HCT116 (cell line): ENCODE data around the gene SLC22A15. TPM values are rescaled to one million over a fixed set of nuclear protein-coding genes. Genes with fewer than 3 reads are reported as not detected.

Source experiments
- ATAC-seq: fragments of 200-7000 bp; cut with Tn5 transposase; 2 replicates; pipeline ENCODE4 v1.9.1; 2020; ENCODE audit warnings: mild to moderate bottlenecking, moderate library complexity
- BruUV-seq: library from RNA; stranded (reverse); fragments of 400-500 nt; replicated peaks from 2 replicates; lab custom pipeline; 2021; lab: Mats Ljungman, UMichigan
- CTCF ChIA-PET: fragments of 300-600 bp; sonication (Branson Sonifier 250); formaldehyde crosslinking; loops from one replicate; lab custom pipeline; 2021; ENCODE audit warnings: antibody characterized with exemption; lab: Charles Lee
- POLR2A ChIA-PET: fragments of 300-600, 350-600 bp; sonication (Branson Sonifier 250); formaldehyde crosslinking; loops from one replicate; lab custom pipeline; 2021; ENCODE audit warnings: antibody characterized with exemption; lab: Charles Lee
- RAD21 ChIA-PET, 2 experiments: fragments of 300-600 bp; sonication (Branson Sonifier 250); formaldehyde crosslinking; loops; one replicate each; lab custom pipeline; 2023; ENCODE audit warnings: low total read pairs in 2 of 2; ENCODE audit not compliant: uncharacterized antibody in 2 of 2, unreplicated experiment in 2 of 2, low non-redundant PET in 1 of 2; lab: Charles Lee
- DNase-seq: peaks from one replicate; pipeline ENCODE4 v3.0.0-alpha.2; 2010; ENCODE audit warnings: low read depth, low spot score
- H2AFZ ChIP-seq: fragments of 200-600 bp; shearing (Covaris generic), sonication (generic); 2 replicates; pipeline ENCODE4 v1.6.1; 2017; ENCODE audit warnings: low read depth, mixed run types, mixed read lengths, antibody characterized with exemption, low read length; ENCODE audit not compliant: poor library complexity, severe bottlenecking
- H3K27ac ChIP-seq: 2 replicates; pipeline ENCODE4 v1.5.1; 2012; ENCODE audit warnings: low read depth, low read length
- H3K27me3 ChIP-seq: fragments of 200-600 bp; sonication (generic); 2 replicates; pipeline ENCODE4 v1.6.1; 2016; ENCODE audit warnings: mixed run types, low read length, mixed read lengths; ENCODE audit not compliant: insufficient read depth
- H3K36me3 ChIP-seq, 2 experiments: fragments of 200-500 bp in 1 of 2; fragments of 200-600 bp in 1 of 2; sonication (Bioruptor generic) in 1 of 2; sonication (generic) in 1 of 2; 2 replicates each; pipeline versions ENCODE4 v1.5.1 to v1.6.1; 2014 to 2016; ENCODE audit warnings: low read length in 2 of 2, inconsistent platforms in 1 of 2, mixed read lengths in 1 of 2, mixed run types in 1 of 2; ENCODE audit not compliant: insufficient read depth in 2 of 2, control insufficient read depth in 1 of 2
- H3K4me1 ChIP-seq, 2 experiments: fragments of 200-600 bp in 1 of 2; sonication (generic) in 1 of 2; 2 replicates each; pipeline versions ENCODE4 v1.5.1 to v1.6.1; 2012 to 2017; ENCODE audit warnings: low read length in 2 of 2, inconsistent platforms in 1 of 2, mild to moderate bottlenecking in 1 of 2, mixed read lengths in 1 of 2, mixed run types in 1 of 2, moderate library complexity in 1 of 2; ENCODE audit not compliant: insufficient read depth in 2 of 2, control insufficient read depth in 1 of 2
- H3K4me2 ChIP-seq: fragments of 200-600 bp; sonication (generic); 2 replicates; pipeline ENCODE4 v1.6.1; 2017; ENCODE audit warnings: mixed run types, low read length, mixed read lengths
- H3K4me3 ChIP-seq, 2 experiments: fragments of 200-600 bp in 1 of 2; sonication (generic) in 1 of 2; replicated peaks in 1 of 2; 2 replicates each; pipeline ENCODE4 v1.5.1; 2011 to 2016; ENCODE audit warnings: low read length in 2 of 2, control low read depth in 1 of 2, low read depth in 1 of 2, mild to moderate bottlenecking in 1 of 2, mixed read lengths in 1 of 2, mixed run types in 1 of 2
- H3K79me2 ChIP-seq: fragments of 200-600 bp; sonication (generic); 2 replicates; pipeline ENCODE4 v1.6.1; 2017; ENCODE audit warnings: mild to moderate bottlenecking, mixed run types, low read length, moderate library complexity, mixed read lengths; ENCODE audit not compliant: insufficient read depth
- H3K9ac ChIP-seq: fragments of 200-600 bp; sonication (generic); 2 replicates; pipeline ENCODE4 v1.6.1; 2016; ENCODE audit warnings: low read length, mixed read lengths
- H3K9me2 ChIP-seq: fragments of 200-600 bp; sonication (generic), shearing (Covaris generic); 2 replicates; pipeline ENCODE4 v1.6.1; 2017; ENCODE audit warnings: mixed run types, mild to moderate bottlenecking, moderate library complexity; ENCODE audit not compliant: insufficient read depth
- H3K9me3 ChIP-seq, 2 experiments: fragments of 200-500 bp in 1 of 2; fragments of 200-600 bp in 1 of 2; sonication (Bioruptor generic) in 1 of 2; sonication (generic) in 1 of 2; 2 replicates each; pipeline ENCODE4 v1.6.1; 2014 to 2017; ENCODE audit warnings: low read length in 2 of 2, mixed read lengths in 2 of 2, inconsistent platforms in 1 of 2, low read depth in 1 of 2, mild to moderate bottlenecking in 1 of 2, mixed run types in 1 of 2, moderate library complexity in 1 of 2; ENCODE audit not compliant: control insufficient read depth in 1 of 2, insufficient read depth in 1 of 2
- H4K20me1 ChIP-seq: fragments of 200-600 bp; sonication (generic), shearing (Covaris generic); 2 replicates; pipeline ENCODE4 v1.6.1; 2017; ENCODE audit warnings: mixed run types, mild to moderate bottlenecking, moderate library complexity; ENCODE audit not compliant: insufficient read depth
- CEBPB ChIP-seq: IDR thresholded peaks from 2 replicates; pipeline ENCODE4 v1.6.1; 2012; ENCODE audit warnings: low read depth
- ELF1 ChIP-seq: IDR thresholded peaks from 2 replicates; pipeline ENCODE4 v1.6.1; 2012; ENCODE audit warnings: low read depth, borderline replicate concordance
- EZH2 ChIP-seq: fragments of 200-600 bp; sonication (generic); IDR thresholded peaks from 2 replicates; pipeline ENCODE4 v1.6.1; 2017; ENCODE audit warnings: antibody characterized with exemption, mixed run types
- JUND ChIP-seq: IDR thresholded peaks from 2 replicates; pipeline ENCODE4 v1.6.1; 2012
- POLR2A ChIP-seq: IDR thresholded peaks from 2 replicates; pipeline ENCODE4 v1.7.0; 2011; ENCODE audit warnings: borderline replicate concordance; ENCODE audit not compliant: insufficient read depth, insufficient read length; ENCODE audit errors: extremely low read depth
- POLR2AphosphoS5 ChIP-seq: IDR thresholded peaks from 2 replicates; pipeline ENCODE4 v1.6.1; 2011; ENCODE audit warnings: mild to moderate bottlenecking, low read depth, low read length, moderate library complexity
- SP1 ChIP-seq: IDR thresholded peaks from 2 replicates; pipeline ENCODE4 v1.6.1; 2012; ENCODE audit warnings: low read depth
- TCF7L2 ChIP-seq: IDR thresholded peaks from 2 replicates; pipeline ENCODE4 v1.7.0; 2011; ENCODE audit warnings: borderline replicate concordance, inconsistent platforms; ENCODE audit not compliant: insufficient read depth, insufficient read length; ENCODE audit errors: extremely low read depth
- ZFX ChIP-seq: fragments of 450-650 bp; IDR thresholded peaks from 2 replicates; pipeline ENCODE4 v1.6.1; 2017
- intact Hi-C: fragments of 100-400 bp; cut with micrococcal nuclease; formaldehyde crosslinking; loops from 2 replicates; pipeline ENCODE4 v1.10.0; 2022
- total RNA-seq: library from RNA; stranded (reverse); gene quantifications from one replicate; pipeline ENCODE4 v1.2.1, GENCODE V29; 2021; ENCODE audit not compliant: unreplicated experiment
- TF ChIP-seq, protein P1 (sequence below), 3 experiments: fragments of 200-600 bp in 1 of 3; sonication (generic) in 1 of 3; IDR thresholded peaks in 2 of 3; conservative IDR thresholded peaks in 1 of 3; 2 replicates each; pipeline ENCODE4 v1.5.1; 2012 to 2017; ENCODE audit warnings: low read depth in 2 of 3, low read length in 2 of 3, antibody characterized with exemption in 1 of 3, borderline replicate concordance in 1 of 3, control low read depth in 1 of 3, mild to moderate bottlenecking in 1 of 3, mixed read lengths in 1 of 3, mixed run types in 1 of 3, moderate library complexity in 1 of 3; ENCODE audit not compliant: insufficient read depth in 1 of 3
- TF ChIP-seq, protein P2 (sequence below): IDR thresholded peaks from 2 replicates; pipeline ENCODE4 v1.6.1; 2011; ENCODE audit warnings: mild to moderate bottlenecking, low read length, moderate library complexity; ENCODE audit not compliant: insufficient replicate concordance; ENCODE audit errors: extremely low read depth

SLC22A15 gene
- total RNA-seq, 1 experiment from 2014 or later = 3.1 TPM

DNA sequence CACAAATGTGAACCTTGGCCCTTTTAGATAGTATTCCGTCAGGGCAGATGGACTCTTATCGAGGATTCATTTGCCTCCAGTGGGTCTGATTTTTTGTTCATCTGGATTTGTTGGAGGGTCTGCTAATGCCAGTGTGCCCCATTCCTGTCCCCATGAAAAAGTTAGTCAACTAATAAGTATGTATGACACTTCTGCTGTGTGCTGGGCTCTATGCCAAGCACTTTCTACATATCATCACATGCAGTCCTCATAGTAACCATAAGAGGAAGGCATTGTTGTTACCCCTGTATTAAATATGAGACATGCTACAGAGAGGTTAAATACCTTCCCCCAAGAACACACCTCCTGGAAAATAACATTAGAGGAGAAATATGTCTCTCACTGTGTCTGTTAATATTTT lies 88.3 kb downstream of the SLC22A15 start (continued):
- TF ChIP-seq ZFX (no peak), EZH2 (no peak), SP1 (no peak), CEBPB (no peak)

DNA sequence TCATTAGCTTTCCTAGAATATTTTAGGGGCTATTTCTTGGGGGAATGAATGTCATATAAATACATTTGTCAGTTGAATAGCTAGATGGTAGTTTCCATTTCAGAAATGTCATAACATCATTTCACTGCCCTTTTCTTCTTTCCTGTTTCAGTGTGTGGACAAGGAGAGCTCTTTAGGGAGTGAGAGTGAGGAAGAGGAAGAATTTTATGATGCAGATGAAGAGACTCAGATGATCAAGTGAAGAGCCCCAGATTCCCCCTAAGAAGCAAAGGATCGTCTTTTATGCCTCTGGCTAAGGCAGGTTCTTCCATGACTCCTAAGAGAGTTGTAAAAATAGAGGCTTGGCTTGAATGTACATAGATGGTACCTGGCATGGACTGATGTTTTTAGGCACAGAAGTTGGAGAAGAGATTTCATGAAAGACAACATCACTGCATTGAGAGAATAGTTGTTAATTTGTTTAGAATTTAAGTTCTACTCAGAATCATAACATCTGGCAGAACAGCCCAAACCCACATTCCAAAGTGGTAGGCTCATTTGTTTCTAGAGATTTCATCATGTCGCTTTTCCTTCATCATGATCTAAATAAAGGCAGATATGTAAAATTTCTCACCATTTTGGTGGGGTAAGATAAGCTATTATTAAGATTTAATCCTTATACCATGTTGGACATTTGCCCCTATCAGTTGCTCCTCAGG lies 90.7 kb downstream of the SLC22A15 start:
- TF ChIP-seq EZH2 (no peak), CEBPB (0 out of 2 replicates have a peak, but pooled peaks have one; percentile 29)
- H3K4me2 ChIP-seq = no peak overlapping the region
- DNase-seq = no peak
- H4K20me1 ChIP-seq = no peaks in the 10 kb centered on the region
- ChIA-PET RAD21 (no interaction called here), POLR2A (no interaction called here), CTCF (interaction anchor here (1.6 kb wide), 1 partner anchor 432 kb away, joined by 4 read pairs; no protein-coding TSS in a partner anchor)
- H3K9ac ChIP-seq = no peak overlapping the region
- no peak overlapping the region for H3K27ac ChIP-seq
- no peaks in the 10 kb centered on the region for H3K27me3 ChIP-seq
- H3K79me2 ChIP-seq = no peaks in the 10 kb centered on the region
- no TSS peak for BruUV-seq
- H3K9me2 ChIP-seq = no peaks in the 10 kb centered on the region
- no peaks in the 10 kb centered on the region for H3K4me1 ChIP-seq
- H3K36me3 ChIP-seq = peaks cover 0 to 2% of the 10 kb centered on the region in 2 experiments; a peak in 1 of 4 replicates
- no peak overlapping the region for H2AFZ ChIP-seq
- intact Hi-C loops = no loop called here
- H3K9me3 ChIP-seq = no peaks in the 10 kb centered on the region
- H3K4me3 ChIP-seq = no peak overlapping the region
- ATAC-seq = no peak

DNA sequence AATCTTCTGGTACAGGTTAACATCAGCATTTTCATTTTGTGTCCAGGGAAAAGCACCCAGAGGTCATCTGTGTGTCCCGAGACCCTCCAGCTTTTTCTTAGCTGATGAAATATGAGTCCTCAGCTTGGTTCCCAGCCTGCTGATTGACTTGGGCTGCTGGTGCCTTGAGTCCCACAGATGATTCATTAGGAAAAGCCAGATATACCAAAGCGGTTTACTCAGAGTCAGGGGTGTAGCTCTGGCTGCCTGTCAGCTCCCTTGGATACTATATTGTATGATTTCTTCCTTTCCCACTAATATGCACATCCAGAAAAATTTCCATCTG lies 91.2 kb downstream of the SLC22A15 start:
- H3K79me2 ChIP-seq = no peaks in the 10 kb centered on the region
- H3K36me3 ChIP-seq = peaks cover 0 to 2% of the 10 kb centered on the region in 2 experiments; a peak in 1 of 4 replicates
- no peak overlapping the region for H3K4me2 ChIP-seq
- no peak overlapping the region for H3K4me3 ChIP-seq
- no TSS peak for BruUV-seq
- H3K9ac ChIP-seq = no peak overlapping the region
- ATAC-seq (no peak), DNase-seq (no peak)
- ChIA-PET POLR2A (no interaction called here), RAD21 (no interaction called here), CTCF (interaction anchor here (1.6 kb wide), 1 partner anchor 432 kb away, joined by 4 read pairs; no protein-coding TSS in a partner anchor)
- H3K27me3 ChIP-seq = no peaks in the 10 kb centered on the region
- no peaks in the 10 kb centered on the region for H3K9me3 ChIP-seq
- no peak overlapping the region for H3K27ac ChIP-seq
- H3K4me1 ChIP-seq = no peaks in the 10 kb centered on the region
- intact Hi-C loops = no loop called here
- no peaks in the 10 kb centered on the region for H4K20me1 ChIP-seq
- TF ChIP-seq ELF1 = no peak
- TF ChIP-seq JUND = no peak
- no peak for TF ChIP-seq TCF7L2
- TF ChIP-seq, protein P1, sequence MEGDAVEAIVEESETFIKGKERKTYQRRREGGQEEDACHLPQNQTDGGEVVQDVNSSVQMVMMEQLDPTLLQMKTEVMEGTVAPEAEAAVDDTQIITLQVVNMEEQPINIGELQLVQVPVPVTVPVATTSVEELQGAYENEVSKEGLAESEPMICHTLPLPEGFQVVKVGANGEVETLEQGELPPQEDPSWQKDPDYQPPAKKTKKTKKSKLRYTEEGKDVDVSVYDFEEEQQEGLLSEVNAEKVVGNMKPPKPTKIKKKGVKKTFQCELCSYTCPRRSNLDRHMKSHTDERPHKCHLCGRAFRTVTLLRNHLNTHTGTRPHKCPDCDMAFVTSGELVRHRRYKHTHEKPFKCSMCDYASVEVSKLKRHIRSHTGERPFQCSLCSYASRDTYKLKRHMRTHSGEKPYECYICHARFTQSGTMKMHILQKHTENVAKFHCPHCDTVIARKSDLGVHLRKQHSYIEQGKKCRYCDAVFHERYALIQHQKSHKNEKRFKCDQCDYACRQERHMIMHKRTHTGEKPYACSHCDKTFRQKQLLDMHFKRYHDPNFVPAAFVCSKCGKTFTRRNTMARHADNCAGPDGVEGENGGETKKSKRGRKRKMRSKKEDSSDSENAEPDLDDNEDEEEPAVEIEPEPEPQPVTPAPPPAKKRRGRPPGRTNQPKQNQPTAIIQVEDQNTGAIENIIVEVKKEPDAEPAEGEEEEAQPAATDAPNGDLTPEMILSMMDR (IDR thresholded peaks at IDR 0.05 in 2 of 3, conservative IDR thresholded peaks at IDR 0.05 in 1 of 3; ENCODE audit: borderline replicate concordance in 1 of 3, insufficient read depth in 1 of 3, low read depth in 2 of 3, low read length in 2 of 3) = no peak
- no peak for TF ChIP-seq POLR2A
- TF ChIP-seq, protein P2, sequence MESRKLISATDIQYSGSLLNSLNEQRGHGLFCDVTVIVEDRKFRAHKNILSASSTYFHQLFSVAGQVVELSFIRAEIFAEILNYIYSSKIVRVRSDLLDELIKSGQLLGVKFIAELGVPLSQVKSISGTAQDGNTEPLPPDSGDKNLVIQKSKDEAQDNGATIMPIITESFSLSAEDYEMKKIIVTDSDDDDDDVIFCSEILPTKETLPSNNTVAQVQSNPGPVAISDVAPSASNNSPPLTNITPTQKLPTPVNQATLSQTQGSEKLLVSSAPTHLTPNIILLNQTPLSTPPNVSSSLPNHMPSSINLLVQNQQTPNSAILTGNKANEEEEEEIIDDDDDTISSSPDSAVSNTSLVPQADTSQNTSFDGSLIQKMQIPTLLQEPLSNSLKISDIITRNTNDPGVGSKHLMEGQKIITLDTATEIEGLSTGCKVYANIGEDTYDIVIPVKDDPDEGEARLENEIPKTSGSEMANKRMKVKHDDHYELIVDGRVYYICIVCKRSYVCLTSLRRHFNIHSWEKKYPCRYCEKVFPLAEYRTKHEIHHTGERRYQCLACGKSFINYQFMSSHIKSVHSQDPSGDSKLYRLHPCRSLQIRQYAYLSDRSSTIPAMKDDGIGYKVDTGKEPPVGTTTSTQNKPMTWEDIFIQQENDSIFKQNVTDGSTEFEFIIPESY = no peak
- TF ChIP-seq POLR2AphosphoS5 = no peak
- no peaks in the 10 kb centered on the region for H3K9me2 ChIP-seq
- no peak overlapping the region for H2AFZ ChIP-seq
